CD4-positive, alpha-beta T cell treated with Interleukin-6 for 4 hours (primary cell): Measurements from ENCODE around the gene BPIFB1.

ENCODE experiments used
- DNase-seq: peaks from one replicate; pipeline ENCODE4 v3.0.0-alpha.2; 2020; ENCODE audit warnings: mixed read lengths

The BPIFB1 gene, protein sequence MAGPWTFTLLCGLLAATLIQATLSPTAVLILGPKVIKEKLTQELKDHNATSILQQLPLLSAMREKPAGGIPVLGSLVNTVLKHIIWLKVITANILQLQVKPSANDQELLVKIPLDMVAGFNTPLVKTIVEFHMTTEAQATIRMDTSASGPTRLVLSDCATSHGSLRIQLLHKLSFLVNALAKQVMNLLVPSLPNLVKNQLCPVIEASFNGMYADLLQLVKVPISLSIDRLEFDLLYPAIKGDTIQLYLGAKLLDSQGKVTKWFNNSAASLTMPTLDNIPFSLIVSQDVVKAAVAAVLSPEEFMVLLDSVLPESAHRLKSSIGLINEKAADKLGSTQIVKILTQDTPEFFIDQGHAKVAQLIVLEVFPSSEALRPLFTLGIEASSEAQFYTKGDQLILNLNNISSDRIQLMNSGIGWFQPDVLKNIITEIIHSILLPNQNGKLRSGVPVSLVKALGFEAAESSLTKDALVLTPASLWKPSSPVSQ

DNA sequence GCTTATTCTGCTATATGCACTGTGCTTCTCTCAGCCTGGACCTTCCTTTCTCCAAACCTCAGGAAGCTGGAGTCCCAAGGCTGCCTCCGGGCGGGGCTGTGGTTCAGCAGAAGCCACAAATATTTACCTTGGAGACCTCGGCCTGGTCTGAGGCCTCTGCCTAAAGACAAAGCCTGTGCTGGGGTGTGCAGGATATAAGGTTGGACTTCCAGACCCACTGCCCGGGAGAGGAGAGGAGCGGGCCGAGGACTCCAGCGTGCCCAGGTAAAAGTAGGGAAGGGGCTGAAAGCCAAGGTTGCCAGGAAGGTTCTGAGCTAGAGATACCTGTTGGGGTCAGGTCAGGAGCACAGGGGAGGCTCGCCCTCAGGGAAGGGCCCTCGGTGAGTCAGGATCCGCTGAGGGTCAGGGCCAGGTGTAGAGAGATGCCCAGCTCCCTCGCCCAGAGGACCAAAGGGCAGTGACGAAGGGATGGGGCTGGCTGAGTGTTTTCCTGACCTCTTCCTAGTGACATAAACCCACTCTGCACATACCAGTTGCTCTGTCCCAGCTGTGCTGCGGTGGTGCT is at the start of gene BPIFB1:
BPIFB1 (plus strand) TSS at position 224 of the 565 bp plus-strand sequence. CDS start 2,860 bp downstream, outside the sequence.
- DNase-seq = no peak

DNA sequence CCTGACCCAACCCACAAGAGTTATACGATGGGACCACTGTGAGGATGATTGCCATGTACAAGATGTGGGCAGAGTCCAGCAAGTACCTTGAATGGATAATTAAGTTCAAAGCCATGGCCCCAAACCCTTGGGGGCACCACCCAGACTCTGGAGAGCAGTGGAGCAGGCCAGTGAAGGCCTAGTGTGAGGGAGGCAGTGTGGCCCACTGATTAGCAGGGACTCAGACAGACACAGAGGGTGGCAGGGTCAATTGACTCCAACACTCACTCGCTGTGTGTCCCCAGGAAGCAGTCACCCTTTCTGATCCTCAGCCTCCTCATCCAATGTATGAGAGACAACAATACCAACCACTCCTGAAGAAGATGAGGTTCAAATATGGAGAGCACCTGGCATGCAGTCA is 49.0 kb upstream of the BPIFB1 start:
- DNase-seq = no peak

DNA sequence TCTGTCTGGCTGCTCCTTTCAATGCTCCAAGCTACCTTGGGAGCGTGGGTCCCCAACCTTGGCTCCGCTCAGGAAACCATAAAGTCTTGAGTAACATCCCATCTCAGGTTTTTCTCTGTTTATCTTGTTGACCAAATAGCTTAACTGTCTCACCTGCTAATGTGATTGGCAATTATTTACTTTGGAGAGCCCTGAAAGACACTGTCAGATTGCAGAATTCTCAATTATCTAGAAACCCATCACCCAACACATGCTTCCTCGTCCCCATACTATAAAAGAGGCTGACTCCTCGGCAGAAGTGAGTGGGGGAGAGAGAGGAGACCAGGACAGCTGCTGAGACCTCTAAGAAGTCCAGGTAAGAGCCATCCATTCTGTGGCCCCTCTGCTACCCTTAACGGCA is 47.3 kb upstream of the BPIFB1 start, which contains the start of gene BPIFA1:
BPIFA1 (plus strand) TSS at position 301 of the 400 bp plus-strand sequence. CDS start 1,716 bp downstream, outside the sequence.
- DNase-seq = no peak

DNA sequence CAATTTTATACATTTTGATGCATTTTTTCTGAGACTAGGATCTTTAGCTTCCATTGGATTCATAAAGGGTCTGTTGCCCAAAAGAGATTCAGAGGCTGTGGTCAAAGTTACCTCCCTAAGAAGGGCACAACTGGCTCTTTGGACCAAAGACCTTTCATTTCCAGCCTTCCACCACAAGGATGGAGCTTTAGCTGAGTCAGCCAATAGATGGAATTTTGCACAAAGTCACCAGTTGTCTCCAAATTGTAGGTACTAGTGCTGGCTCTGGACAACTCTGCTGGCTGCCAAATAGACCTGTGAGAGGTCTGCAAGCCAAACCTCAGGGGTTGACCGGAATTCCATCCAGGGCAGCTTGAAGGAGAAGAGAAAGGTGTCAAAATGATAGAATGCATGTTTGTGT is 46.7 kb upstream of the BPIFB1 start:
- DNase-seq = no peak

DNA sequence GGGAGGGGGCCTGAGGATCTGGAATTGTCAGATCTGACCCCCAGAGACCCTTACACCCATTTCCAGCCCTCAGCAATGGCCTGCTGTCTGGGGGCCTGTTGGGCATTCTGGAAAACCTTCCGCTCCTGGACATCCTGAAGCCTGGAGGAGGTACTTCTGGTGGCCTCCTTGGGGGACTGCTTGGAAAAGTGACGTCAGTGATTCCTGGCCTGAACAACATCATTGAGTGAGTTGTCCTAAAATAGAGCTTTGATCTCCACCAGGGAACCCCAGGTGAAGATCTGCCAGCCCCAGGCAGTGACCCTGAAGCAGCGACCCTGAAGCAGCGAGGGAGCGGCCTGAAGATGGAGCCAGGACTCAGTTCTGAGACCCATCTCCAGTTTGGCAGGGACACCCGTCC is 45.0 kb upstream of the BPIFB1 start:
- DNase-seq = no peak

DNA sequence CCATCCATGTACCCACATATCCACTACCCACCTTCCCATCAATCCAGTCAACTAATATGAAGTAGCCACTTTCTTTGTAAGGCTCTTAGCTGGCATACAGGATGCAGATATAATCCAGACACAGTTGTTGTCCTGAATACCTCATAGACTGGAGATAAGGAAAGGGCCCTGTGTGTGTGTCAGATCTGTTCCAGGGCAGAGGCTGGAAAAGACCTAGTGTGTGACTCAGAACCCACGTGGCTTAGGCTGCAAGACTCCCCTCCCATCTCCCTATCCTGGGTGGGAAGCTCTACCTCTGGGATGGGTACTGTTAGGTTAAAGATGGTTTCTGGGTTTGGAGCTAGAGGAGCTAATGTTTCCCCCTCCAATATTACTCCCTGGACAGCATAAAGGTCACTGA is 43.6 kb upstream of the BPIFB1 start:
- DNase-seq = no peak

DNA sequence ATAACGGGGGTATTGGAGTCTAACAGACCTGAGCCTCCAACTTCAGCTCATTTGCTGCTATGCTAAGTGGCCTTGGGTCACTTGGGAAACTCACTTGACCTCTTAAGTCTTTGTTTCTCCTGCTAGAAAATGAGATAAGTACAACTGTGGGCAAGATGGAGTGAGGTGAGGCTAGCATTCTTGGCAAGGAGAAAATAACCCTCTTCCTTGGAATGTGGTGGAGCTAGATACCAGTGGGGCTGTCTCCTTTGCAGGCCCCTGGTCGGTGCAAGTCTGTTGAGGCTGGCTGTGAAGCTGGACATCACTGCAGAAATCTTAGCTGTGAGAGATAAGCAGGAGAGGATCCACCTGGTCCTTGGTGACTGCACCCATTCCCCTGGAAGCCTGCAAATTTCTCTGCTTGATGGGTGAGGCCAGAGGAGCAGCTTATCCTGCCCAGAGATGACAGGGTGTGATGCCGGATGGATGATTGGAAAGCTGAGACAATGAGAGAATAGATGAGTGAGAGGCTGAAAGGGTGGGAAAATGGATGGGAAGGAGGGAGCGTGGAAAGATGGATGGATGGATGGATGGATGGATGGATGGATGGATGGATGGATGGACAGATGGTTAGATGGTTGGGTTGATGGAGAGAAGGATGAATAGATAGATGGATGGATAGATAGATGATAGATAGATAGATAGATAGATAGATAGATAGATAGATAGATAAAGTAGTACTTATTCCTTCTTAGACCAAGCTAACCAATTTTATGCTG is 42.9 kb upstream of the BPIFB1 start:
- no peak for DNase-seq

DNA sequence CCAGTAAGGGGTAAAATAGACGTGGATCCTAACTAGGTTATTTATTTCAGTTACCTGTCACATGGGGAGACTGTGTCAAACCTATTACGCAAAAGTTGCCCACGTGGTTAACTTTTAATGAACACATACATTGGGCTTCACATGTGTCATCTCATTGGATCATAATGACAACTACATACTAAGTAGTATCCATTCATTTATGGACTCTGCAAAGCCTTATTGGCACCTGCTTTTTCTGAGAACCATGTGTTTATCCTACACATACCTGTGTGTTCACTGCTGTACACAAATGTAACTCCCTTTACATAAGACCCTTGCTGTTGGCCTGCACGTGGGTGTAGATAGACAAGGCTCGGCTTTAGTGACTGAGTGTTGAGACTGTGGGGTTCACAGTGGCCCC is 42.1 kb upstream of the BPIFB1 start:
- DNase-seq = no peak

DNA sequence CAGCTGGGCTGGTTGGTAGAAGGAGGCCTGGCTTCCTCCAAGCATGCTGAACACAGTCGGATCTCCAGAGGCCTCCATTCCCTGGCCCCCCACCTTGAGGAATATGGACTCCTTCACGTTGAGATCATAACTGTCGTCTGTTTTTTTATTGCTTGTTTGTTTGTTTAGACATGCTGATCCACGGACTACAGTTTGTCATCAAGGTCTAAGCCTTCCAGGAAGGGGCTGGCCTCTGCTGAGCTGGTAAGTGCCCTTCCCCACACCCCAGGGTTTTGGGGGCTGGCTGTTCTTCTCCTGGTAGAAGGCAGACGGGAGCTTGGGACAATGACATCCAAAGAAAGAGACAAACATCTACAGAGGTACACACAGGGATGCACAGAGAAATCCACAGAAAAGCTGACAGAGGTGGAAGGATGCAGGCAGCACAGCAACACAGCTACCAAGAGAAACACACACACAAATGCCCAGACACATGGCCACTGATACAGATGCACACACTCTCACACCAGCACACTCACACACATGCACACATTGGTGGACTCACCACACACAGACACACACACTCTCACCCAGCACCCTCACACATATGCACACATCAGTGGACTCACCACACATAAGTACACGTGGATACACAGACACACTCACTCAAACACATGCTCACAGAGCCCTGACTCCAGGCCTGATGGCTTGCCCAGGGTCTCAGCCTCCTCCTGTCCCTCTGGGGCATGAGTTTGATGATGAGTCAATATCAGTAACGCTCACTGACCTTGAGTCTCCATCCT is 40.5 kb upstream of the BPIFB1 start:
- DNase-seq = no peak

DNA sequence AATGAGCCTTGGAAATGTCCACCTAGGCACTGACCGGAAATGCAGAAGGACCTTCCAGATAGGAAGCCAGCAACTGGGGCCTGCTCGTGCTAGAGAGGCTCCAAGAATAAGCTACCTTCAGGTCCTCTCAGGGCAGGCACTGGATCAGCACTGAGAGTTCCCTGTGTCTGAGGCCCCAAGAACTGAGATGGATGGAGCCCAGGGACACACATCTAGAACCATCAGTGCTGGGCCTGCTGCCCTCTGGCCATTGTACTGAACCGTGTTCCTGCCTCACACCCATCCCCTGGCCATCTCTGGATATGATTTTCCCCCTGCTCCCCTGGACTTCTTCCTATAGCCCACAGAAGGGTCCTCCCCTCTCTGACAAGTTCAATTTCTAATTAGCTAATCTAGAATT is 36.9 kb upstream of the BPIFB1 start:
- no peak for DNase-seq

DNA sequence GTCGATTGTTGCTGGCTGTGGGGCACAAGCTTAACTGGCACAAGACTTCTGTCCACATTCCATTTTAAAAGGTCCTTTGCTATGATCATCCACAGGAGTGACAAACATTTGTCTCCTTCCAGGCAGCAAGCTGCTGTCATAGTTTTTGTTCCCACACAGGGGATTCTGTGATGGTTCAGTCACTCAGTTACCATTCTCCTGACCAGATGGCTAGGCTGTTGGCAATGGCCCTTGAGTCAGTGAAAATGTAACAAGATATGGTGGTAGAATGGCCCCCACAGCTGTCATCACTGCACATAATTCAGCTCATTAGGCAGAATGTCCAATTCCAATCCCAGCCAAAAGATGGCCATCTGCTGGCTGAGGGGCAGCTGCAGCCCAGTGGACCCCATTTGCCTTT is 33.6 kb upstream of the BPIFB1 start:
- DNase-seq = no peak

DNA sequence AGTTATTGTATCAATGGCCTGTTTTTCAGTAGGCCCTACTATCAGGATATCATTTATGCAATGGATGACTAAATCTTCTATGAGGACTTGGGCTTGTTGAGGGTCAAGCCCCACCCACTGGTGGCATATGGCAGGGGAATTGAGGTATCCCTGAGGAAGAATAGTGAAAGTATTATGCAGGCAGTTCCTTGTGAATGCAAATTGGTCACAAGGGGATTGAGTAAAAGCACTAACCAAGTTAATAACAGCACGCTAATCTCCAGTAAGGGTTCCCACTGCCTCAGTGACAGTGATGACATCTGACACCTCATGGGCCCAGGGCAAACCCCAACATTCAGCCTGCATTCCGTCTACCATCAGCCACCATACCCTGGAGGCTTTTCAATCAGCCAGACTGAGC is 32.3 kb upstream of the BPIFB1 start:
- DNase-seq = no peak

DNA sequence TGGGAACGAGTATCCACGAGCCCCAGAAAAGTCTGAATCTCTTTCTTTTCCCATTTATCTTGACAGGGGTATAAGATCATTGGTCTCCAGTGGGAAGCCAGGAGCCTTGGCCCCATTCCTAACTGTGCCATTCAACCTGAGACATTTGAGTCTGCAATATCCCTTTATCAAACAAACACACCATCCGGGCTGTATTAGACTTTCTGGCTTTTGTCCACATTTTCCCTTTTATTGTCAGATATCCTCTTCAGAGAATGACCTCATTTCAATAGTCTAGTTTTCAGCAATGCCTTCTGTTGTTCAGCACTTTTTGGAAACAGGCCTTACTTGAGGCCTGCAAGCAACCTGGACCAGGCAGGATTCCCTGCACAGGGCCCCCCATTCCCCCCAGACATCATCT is 31.5 kb upstream of the BPIFB1 start:
- no peak for DNase-seq

DNA sequence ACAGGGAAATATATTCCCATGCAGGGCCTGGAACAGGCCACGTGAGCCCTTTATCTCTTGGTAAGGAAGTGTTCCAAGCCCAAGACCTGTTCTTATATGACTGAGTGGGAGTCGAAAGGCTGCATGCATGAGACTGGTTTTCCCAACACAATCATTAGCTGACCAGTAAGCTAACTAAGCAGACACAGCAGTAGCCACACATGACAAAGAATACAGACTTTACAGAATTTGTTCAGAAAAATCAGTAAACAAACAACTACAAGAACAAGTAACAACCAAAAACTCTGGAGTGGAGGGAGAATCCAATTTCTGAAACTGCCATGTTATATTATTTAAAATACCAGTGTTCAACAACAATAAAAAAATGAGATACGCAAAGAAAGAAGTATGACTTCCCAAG is 30.6 kb upstream of the BPIFB1 start:
- DNase-seq = no peak

DNA sequence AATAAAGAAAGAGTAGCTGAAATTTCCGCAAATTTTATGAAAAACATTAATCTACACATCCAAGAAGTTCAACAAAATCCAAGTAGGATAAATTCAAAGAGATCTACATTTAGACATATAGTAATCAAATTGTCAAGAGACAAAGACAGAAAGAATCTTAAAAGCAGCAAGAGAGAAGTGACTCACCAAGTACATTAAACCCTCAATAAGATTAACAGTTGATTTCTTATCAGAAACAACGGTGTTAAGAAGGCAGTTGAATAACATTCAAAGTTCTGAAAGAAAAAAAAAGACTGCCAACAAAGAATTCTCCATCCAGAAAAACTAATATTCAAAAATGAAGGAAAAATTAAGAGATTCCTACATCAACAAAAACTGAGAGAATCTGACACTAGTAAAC is 28.0 kb upstream of the BPIFB1 start:
- DNase-seq = no peak

DNA sequence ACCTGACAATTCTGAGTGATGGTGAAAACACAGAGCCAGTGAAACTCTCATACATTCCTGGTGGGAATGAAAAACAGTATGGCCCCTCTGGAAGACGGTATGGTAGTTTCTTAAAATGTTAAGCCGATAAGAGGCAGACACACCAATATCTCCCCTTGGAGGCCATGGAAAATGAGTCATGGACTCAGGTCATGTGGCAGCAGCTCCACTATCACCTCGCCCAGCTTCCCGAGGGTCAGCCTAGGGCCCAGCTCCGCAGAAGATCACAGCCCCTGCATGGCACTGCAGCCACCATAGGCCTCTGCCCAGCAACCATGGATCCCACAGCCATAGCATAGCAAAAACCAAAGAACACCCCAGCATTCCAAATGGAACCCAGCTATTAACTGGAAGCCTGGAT is 25.8 kb upstream of the BPIFB1 start:
- DNase-seq = no peak

DNA sequence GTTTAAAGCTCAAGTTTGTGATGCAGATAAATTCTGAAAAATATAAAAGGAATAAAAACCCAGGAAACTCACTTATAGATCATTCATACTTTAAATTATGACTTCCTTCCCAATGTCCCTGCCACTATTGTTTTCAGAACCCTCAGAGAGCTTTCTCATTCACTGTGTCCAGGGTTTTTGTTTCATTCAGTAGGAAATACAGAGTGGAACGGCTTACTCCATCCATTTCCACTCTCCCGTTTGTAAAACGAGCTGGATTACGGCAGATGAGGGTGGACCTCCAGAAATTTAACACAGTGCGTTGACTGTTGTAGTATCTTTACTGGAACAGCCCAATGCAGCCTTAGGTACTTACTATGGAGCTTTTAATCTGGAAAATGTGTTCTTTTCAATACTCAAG is 23.6 kb upstream of the BPIFB1 start:
- DNase-seq = no peak

DNA sequence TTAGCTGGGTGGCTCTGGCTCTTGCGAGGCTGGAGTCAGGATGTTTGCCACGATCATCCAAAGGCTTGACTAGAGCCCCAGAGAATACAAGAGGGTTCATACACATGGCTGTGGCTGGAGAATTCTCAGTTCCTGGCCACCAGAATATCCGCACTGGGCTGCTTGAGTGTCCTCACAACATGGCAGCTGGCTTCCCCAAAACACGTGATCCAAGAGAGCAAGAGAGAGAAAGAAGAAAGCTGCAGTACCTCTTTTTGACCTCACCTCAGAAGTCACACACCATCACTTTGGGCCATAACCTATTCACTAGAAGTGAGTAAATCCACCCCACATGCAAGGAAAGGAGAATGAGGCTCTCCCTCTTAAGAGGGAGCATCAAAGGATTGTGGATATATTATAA is 21.5 kb upstream of the BPIFB1 start:
- no peak for DNase-seq

DNA sequence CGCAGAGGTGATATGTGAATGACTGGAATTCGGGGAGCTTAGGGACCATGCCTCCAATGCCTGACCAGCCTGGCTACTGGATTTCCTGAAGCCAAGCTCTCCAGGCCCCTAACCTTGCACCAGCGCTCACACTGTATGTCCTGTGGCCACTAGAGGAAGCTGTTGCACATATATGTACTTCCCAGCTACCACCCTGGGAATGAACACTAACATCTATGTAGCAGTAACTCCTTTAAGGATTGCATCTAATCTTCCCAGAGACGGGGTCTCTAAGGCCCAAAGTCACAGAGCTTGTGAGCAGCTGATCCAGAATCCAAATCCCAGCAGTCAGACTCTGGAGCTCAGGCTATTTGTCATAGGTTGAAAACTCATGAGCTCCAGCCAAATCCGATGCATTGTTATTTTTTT is 20.4 kb upstream of the BPIFB1 start:
- no peak for DNase-seq

DNA sequence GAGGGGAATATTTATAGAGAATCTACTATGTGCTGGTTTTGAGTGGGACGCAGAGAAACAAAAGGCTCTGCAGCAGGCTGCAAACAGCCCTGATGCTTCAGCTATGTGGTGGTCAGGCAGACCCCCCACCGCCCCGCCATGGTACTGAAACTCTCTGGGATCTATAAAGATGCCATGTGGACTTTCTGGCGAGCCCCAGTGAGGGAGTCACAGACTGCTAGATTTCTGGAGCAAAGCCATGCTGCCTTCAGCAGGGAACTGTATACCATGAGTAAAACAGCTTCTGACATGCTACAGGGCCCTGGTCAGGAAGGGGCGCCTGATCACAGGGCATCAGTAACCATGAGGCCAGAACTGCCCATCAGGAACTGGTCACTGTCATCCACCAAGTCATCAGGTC is 19.2 kb upstream of the BPIFB1 start:
- no peak for DNase-seq

DNA sequence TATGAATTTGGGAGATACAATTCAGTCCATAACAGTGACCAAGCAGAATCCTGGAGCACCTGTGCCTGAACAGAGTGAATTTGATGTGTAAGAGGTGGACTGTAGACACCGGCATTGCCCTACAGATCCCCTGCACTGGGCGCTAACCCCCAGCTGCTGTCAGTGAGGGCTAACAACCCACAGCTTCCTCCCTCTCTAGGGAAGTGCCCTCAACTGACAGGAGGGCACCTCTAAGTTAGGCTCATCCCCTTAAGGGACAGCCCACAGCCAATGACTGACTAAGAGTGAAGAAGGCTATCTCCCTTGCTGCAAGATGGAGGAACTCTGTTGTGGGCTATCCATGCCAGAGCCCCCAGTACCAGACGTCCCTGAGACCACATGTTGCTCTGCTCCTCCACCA is 15.3 kb upstream of the BPIFB1 start:
- DNase-seq = no peak

DNA sequence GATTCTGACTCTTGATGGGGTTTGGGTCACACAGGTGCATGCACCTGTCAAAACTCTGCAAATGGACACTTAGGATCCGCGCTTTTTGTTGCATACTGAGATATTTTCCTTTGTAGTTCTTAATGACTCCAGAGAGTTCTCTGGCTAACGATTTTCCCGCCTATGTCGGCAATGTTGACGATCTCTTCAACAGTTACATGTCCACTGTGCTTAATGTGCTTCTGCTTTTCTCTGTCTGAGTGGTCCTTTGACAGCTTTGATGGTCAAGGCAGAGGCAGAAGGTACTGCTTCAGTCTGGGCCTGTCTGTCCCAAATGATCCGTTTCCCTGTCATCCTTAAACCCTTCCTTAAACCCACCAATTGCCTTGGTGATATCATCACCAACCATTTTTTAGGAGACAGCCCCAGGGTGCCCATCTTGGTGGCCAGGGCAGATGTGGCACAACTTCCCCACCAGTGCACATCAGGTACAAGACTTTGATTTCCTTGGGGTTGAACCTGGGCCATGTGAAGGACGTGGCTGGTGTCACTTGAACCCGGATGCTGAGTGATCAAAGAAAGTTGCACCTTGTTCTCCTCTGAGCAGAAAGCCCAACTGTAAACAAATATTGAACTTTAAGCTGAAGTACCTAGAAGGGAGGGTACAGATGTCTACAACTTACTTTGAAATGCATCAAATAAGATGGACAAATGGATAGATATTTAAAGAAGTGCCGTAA is 10.7 kb upstream of the BPIFB1 start:
- no peak for DNase-seq
